Measurements from ENCODE around the gene ECM2.
"Not testable (repeated sequence)": the region's sequence is repeated elsewhere in the genome, so short reads cannot be mapped to it uniquely, and the experiment has no call there.

Gene ECM2

GRCh38 chr9:92535940-92536850 is at the start of gene ECM2:
Gene ECM2 (minus strand): TSS chr9:92535990. CDS start chr9:92522866, 13,124 bp downstream.
- no peak for DNase-seq

- DNase-seq = no peak
These were observed 40.4 kb upstream of the ECM2 start for GRCh38 chr9:92576175-92576574.

- DNase-seq = not testable (repeated sequence)
These were observed 37.8 kb upstream of the ECM2 start for GRCh38 chr9:92573612-92574011.

GRCh38 chr9:92571871-92572270 is 36.1 kb upstream of the ECM2 start:
- not testable (repeated sequence) for DNase-seq

- no peak for DNase-seq
These were observed 29.2 kb upstream of the ECM2 start for GRCh38 chr9:92564982-92565381.

GRCh38 chr9:92564504-92564903 is 28.7 kb upstream of the ECM2 start:
- DNase-seq = no peak

GRCh38 chr9:92563116-92564100 is 27.6 kb upstream of the ECM2 start:
- DNase-seq = no peak

GRCh38 chr9:92562461-92562967 is 26.7 kb upstream of the ECM2 start:
- no peak for DNase-seq

GRCh38 chr9:92561374-92562330 is 25.9 kb upstream of the ECM2 start:
- DNase-seq = peak; percentile 13

GRCh38 chr9:92558612-92559374 is 23.0 kb upstream of the ECM2 start:
- no peak for DNase-seq

GRCh38 chr9:92550765-92551164 is 15.0 kb upstream of the ECM2 start:
- DNase-seq = no peak

- no peak for DNase-seq
These were observed 11.6 kb upstream of the ECM2 start for GRCh38 chr9:92547356-92547755.

- DNase-seq = no peak
These were observed 9.3 kb upstream of the ECM2 start for GRCh38 chr9:92545002-92545510.

GRCh38 chr9:92543972-92544371 is 8.2 kb upstream of the ECM2 start:
- no peak for DNase-seq

- DNase-seq = no peak
These were observed 2.8 kb upstream of the ECM2 start for GRCh38 chr9:92538541-92538940.

GRCh38 chr9:92534674-92535073 is 1.1 kb downstream of the ECM2 start:
- DNase-seq = peak; percentile 28

- peak; percentile 42 for DNase-seq
These were observed 1.6 kb downstream of the ECM2 start for GRCh38 chr9:92534204-92534603.

GRCh38 chr9:92530893-92531292 is 4.9 kb downstream of the ECM2 start:
- DNase-seq = no peak

GRCh38 chr9:92529124-92529523 is 6.7 kb downstream of the ECM2 start:
- DNase-seq = no peak

- no peak for DNase-seq
These were observed 7.3 kb downstream of the ECM2 start for GRCh38 chr9:92528522-92528849.

- DNase-seq = no peak
These were observed 7.8 kb downstream of the ECM2 start for GRCh38 chr9:92527832-92528521.

Data from inflammatory macrophage treated with lipopolysaccharide for 4 hours (primary cell).